UCSD-AML1 (cell line): ENCODE measurements around the gene RXFP2.

ENCODE experiments used
- DNase-seq: peaks from one replicate; lab custom pipeline; 2025; ENCODE audit not compliant: unreplicated experiment; lab: John Stamatoyannopoulos, UW

Gene RXFP2

DNA sequence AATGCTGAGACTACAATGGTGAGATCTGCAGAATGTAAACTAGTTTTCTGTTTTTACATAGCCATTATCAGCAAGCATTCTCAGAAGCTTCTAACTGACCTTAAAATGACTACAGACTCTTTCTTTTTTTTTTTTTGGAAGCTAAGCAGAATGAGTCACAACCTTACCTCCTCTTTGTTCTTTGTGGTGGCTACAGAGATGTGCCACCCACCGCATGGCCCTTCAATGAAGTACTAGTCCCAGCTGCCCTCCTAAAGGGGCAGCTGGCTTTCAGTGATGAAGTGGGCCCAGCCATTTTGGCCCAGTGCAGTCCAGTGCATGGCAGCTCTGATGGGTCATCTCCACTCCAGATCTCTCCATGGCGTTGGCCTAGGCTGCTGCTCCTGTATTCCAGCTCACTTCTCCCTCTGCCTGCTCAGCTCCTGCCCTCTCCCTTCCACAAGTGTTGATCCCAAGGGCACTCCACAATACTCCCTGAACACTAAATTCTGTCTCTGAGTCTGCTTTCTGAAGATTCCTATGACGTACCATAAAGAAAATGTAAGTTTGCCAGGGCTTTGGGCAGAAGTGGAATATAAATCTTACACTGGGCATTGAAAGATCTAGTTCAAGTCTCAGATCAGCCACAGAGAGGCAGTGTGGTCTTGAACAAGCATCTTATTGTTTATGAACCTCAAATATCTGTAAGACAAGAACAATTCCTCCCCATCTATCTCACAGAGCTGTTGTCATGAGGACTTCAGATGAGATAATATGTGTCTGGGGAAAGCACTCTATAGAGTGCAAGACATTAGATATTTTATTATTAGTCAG lies 85.6 kb downstream of the RXFP2 start:
- DNase-seq: no peak

DNA sequence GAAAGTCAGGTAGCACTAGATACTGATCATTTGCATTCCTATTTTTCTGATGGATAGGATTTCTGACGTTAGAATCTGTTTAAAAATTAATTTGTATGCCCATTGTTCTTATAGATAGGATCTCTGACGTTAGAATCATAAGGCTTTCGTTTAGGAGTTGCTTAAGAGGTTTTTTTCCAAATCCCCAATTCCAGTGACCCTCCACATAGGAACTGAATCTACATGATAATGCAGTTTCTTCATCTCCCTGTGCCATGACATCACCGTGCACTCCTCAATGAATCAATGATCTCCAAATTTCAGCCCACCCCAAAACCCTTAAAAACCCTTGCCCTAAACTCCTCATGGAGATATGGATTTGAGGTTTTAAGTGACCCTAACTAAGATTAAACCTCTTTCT lies 87.2 kb downstream of the RXFP2 start:
- DNase-seq: no peak

DNA sequence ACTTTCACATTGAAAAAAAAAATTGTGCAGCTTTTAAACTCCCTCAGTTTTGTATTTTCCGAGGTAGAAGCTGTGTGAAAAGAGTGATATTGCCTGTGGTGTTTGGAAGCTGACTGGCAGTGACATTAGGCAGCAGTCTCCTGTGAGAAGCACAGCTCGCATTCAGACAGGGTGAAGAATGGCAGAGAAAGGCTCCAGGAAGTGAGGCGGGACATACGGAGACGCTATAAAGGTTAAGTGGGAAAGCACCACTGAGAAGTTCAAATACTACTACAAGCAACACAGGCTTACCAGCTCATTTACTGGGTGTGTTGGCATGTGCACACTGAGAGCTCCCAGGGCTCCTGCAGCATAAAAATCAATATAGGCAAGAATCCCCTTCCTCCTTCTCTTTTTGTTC lies 88.4 kb downstream of the RXFP2 start:
- DNase-seq: no peak

DNA sequence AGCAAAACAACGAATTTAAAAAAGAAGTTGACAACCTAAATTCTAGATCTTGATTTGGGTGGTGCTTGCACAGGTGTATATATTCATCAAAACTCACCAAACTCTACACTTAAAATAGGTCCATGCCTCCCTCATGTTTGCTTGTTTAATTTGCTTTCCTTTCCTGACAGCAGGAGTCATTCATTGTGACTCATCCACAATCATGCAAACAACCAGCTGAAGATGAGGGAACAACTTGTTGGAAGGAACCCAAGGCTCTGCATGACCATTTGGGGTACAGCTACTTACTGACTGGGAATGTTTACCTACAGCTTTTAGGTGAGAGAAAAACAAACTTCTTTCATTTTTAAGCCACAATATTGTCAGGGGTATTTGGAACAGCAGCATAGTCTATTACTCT lies 96.6 kb downstream of the RXFP2 start:
- DNase-seq: no peak

DNA sequence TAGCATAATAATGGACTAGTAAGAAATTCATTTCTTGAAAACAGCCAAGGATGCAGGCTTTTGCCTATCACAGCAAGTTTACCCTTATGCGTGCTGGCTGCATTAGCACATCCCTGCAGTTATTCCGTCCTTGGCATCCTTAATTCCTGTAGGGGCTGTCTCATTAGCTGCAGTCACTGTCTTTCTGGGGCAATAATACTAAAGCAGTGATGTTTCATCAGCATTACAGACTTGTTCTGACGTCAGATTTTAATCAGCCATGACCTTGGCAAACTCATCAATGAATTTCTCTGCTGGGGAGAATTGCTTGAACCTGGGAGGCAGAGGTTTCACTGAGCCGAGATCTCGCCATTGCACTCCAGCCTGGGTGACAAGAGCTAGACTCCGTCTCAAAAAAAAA lies 103.7 kb downstream of the RXFP2 start:
- DNase-seq: no peak

DNA sequence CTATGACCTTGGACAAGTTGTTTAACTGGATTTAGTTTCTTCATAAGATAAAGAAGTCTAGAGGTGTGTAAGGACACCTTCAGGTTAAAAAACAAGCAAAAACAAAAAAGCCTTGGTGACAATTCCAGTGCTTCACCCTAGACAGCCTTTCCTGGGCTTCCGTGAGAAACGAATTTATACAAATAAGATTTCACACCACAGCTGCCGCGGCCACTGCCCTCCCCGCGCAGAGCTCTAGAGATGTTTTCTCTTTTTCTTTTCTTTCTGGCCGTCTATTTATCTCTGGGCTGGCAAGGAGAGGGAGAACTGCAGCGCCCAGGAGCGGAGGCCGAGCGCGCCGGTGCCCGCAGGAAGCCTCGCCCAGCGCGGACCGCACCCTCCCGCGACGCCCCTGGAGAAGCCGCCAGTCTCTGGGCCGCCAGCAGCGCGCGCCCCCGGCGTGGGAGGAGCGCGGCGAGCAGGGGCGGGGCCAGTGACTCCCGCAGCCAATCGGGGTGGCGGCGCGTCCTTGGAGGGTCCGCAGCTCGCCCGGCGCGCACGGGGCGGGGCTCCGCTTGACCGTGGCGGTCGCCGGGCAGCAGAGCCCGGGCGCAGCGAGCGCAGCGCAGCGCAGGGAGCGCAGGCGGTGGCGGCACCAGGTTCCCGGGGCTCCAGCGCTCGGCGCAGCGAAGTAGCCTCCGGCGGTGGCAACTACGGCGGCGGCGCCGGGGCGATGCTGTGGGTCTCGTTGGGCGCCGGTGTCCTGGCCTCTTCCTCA lies 107.0 kb downstream of the RXFP2 start:
- DNase-seq: peak; percentile 84

DNA sequence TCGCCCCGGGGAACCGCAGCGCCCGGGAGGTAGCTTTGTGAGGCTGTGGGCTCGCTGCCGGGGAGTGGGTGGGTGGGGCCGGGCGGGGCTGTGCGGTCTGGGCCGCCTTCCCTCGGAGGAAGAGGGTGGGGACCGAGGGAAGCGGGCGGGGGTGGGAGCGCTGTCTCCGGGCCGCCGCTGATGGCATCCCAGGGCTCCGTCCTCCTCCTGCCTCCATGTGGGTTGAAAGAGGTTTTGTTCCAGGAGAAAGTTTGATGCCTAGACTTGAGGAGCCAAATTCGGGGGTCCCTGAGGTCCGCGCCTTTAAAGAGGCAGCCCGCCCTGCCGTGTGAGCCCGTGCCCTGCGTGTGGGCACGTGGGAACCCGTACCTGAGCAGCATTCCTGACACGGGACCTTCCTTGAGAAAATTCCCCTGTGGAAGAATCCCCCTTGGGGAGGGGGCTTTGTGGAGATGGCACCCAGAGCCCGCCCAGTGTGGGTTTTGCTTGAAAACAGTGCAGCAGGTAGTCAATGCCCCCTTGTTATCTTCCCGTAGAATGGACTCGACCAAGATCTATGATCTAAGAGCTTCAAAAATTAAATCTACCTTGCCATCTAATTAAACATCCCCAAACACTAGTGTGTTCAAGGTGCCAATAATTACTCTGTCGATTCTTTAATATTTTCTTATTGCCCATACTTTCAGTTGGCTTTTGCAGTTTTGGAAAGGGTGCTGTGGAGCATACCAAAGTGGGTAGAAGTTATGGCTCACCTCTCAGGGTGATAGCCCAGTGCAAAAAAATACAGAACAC lies 107.8 kb downstream of the RXFP2 start:
- DNase-seq: no peak

DNA sequence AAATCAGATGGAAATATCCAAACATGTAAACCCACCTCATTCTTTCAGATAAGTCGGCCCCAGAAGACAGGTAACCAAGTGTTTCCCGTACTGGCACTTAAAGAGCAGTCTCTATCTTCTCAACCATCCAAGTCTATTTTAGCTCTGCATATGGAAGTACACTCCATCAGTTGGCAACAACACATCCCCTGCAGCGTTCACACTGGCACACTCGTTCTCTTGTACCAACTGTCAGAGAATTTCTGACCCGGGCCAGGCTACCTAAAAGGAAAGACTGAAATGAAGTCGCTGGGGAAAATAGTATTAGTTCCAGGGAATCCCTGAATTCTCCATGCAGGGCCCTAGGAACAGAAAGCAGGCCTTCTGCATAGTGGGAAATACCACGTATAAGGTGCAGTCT lies 109.3 kb downstream of the RXFP2 start:
- DNase-seq: no peak

DNA sequence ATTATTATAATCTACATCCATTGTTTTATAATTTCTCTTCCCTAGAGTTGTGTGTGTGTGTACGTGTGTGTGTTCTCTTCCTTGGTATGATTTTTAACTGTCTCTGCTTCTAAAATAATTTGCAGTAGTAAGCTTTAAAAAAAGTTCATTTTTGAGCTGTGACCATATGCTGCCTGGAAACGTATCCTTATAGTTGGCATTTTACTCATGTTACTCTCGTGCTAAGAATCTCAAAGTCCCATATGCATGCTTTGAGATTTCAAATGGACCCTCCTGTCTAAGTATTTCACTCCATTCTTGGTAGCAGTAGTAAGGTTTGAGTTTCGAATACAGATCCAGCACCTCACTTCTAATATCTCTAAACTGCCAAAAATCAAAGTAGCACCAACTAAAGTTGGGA lies 109.9 kb downstream of the RXFP2 start:
- DNase-seq: no peak

DNA sequence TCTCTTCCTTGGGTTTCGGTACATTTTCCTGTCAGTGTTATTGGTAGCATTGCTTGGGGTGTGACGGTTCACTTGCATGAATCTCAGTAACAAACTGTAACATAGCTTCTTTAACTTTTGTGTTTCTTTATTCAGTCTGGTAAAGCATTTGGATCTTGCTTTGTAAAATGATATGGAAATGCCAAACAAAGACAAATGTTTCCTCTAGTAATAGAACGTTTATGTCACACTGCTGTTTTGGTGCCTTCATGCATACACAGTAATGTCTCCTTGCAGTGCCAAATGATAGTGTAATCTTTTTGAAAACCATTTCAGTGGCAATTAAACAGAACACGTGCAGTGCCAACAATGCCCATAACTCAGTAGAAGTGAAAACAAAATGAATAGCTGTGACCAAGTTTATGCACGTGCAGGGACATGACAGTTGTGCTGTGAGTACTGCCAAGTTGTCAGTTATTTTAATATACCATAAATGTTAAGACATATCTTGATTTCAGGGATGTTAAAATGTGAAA lies 110.8 kb downstream of the RXFP2 start:
- no peak for DNase-seq

DNA sequence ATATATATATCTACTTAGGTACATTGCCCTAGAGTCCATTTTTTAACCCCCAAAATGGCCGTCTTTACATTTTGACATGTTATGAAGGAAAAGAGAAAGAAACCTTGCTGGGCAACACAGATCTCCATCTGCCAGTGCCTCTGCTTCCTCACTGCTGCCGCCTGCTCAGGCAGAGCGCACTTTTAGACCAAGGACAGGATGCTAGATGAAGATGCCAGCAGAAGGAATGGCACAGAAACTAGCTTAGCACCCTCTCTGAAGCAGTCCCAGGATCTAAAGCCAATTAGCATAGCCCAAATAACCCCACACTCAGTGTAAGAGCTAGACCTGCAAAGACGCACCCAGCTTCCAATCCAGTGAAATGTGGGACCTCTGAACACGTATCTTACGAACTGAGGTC lies 111.9 kb downstream of the RXFP2 start:
- no peak for DNase-seq
